Measurements from ENCODE around the gene TK1. TPM values are rescaled to one million over a fixed set of nuclear protein-coding genes. Genes with fewer than 3 reads are reported as not detected.

Gene TK1
- total and polyA plus RNA-seq, 3 donors from 2014 or later: 3.9 to 5.7 (median 4.8) TPM

- no peak for DNase-seq
- Histone ChIP-seq H3K4me3 (peak within 1 kb of the TSS in 1 of 2 donors; percentile 39), H3K9me3 (no peaks in the 10 kb centered on the region), H3K36me3 (ENCODE audit: low read depth, missing control alignments) (no peaks in the 10 kb centered on the region), H3K27me3 (no peaks in the 10 kb centered on the region), H3K27ac (no peak within 1 kb of the TSS), H3K4me1 (peaks cover 25% of the 10 kb centered on the region)
- TF ChIP-seq CTCF (IDR thresholded peaks at IDR 0.05): no peak
- intact Hi-C loops (cut with DNase I; ENCODE audit: low total_unique reads): no loop called here
- 63 to 73% methylated on average over 5 to 10 of the region's 10 CpGs for WGBS, 2 donors
Observed at GRCh38 chr17:78130437-78131101, 56.3 kb downstream of the TK1 start, which contains the start of gene TMC8. TSS of gene TMC8 (plus strand) at chr17:78130771. CDS start at chr17:78131589, 818 bp downstream.

- Histone ChIP-seq H3K4me1 (peaks cover 25% of the 10 kb centered on the region), H3K4me3 (no peak overlapping the region), H3K27ac (no peak overlapping the region), H3K9me3 (no peaks in the 10 kb centered on the region), H3K27me3 (no peaks in the 10 kb centered on the region), H3K36me3 (ENCODE audit: low read depth, missing control alignments) (no peaks in the 10 kb centered on the region)
- WGBS, 2 donors: 56 to 57% methylated on average over 4 to 5 of the region's 5 CpGs
- intact Hi-C loops (cut with DNase I; ENCODE audit: low total_unique reads): no loop called here
- DNase-seq: no peak
- TF ChIP-seq CTCF (IDR thresholded peaks at IDR 0.05): no peak
- TF ChIP-seq POLR2A (IDR thresholded peaks at IDR 0.05): no peak
Observed at GRCh38 chr17:78130090-78130436, 56.8 kb downstream of the TK1 start.

- Histone ChIP-seq H3K4me1 (peaks cover 25% of the 10 kb centered on the region), H3K27me3 (no peaks in the 10 kb centered on the region), H3K4me3 (no peak overlapping the region), H3K9me3 (no peaks in the 10 kb centered on the region), H3K27ac (no peak overlapping the region), H3K36me3 (ENCODE audit: low read depth, missing control alignments) (no peaks in the 10 kb centered on the region)
- no peak for DNase-seq
- TF ChIP-seq CTCF (IDR thresholded peaks at IDR 0.05) (no peak), POLR2A (IDR thresholded peaks at IDR 0.05) (no peak)
- intact Hi-C loops (cut with DNase I; ENCODE audit: low total_unique reads): no loop called here
- 73 to 77% methylated on average over 4 of the region's 4 CpGs for WGBS, 2 donors
Observed at GRCh38 chr17:78129351-78130089, 57.3 kb downstream of the TK1 start.

GRCh38 chr17:78128551-78129350 lies 58.1 kb downstream of the TK1 start, which contains the start of gene TMC6:
TSS of gene TMC6 (minus strand) at chr17:78128755. CDS start at chr17:78126832, 1,923 bp downstream.
- Histone ChIP-seq H3K27ac (peak within 1 kb of the TSS; percentile 47 to 67), H3K36me3 (ENCODE audit: low read depth, missing control alignments) (no peaks in the 10 kb centered on the region), H3K4me1 (peaks cover 25% of the 10 kb centered on the region), H3K4me3 (peak within 1 kb of the TSS; percentile 58 to 74), H3K27me3 (no peaks in the 10 kb centered on the region), H3K9me3 (no peaks in the 10 kb centered on the region)
- WGBS, 2 donors: 10 to 13% methylated on average over 8 to 27 of the region's 54 CpGs
- no peak for TF ChIP-seq CTCF (IDR thresholded peaks at IDR 0.05)
- TF ChIP-seq POLR2A (IDR thresholded peaks at IDR 0.05): no peak
- no peak for DNase-seq
- intact Hi-C loops (cut with DNase I; ENCODE audit: low total_unique reads): no loop called here
